Progenitor cell of endocrine pancreas (in vitro differentiated cells): ENCODE results near the gene STRN. TPM values are rescaled to one million over a fixed set of nuclear protein-coding genes. Genes with fewer than 3 reads are reported as not detected.

Source experiments
- DNase-seq: peaks from one replicate; pipeline ENCODE4 v3.0.0; 2021; ENCODE audit warnings: low spot score; ENCODE audit not compliant: unreplicated experiment
- H3K27ac Mint-ChIP-seq: 2 replicates; pipeline ENCODE4 v1.8.0; 2021; ENCODE audit warnings: mild to moderate bottlenecking, moderate library complexity, mixed read lengths
- H3K27me3 Mint-ChIP-seq: 2 replicates; pipeline ENCODE4 v1.8.0; 2021; ENCODE audit warnings: mixed read lengths
- H3K36me3 Mint-ChIP-seq: 2 replicates; pipeline ENCODE4 v1.8.0; 2022; ENCODE audit warnings: mixed read lengths; ENCODE audit not compliant: insufficient read depth
- H3K4me1 Mint-ChIP-seq: 2 replicates; pipeline ENCODE4 v1.8.0; 2021; ENCODE audit warnings: low read depth, mixed read lengths
- H3K4me3 Mint-ChIP-seq: 2 replicates; pipeline ENCODE4 v1.8.0; 2021; ENCODE audit warnings: low read depth, mild to moderate bottlenecking, moderate library complexity, mixed read lengths
- H3K9me3 Mint-ChIP-seq: 2 replicates; pipeline ENCODE4 v1.8.0; 2021; ENCODE audit warnings: low read depth, mixed read lengths
- CTCF ChIP-seq: fragments of 200-600 bp; sonication (generic); IDR thresholded peaks from one replicate; pipeline ENCODE4 v1.5.0; 2021; ENCODE audit warnings: antibody characterized with exemption, mild to moderate bottlenecking; ENCODE audit not compliant: unreplicated experiment
- total RNA-seq: library from RNA; stranded (reverse); gene quantifications from 2 replicates; pipeline ENCODE4 v1.2.1, GENCODE V29; 2021

The STRN gene
- total RNA-seq, 1 donor from 2014 or later: 19.9 TPM

DNA sequence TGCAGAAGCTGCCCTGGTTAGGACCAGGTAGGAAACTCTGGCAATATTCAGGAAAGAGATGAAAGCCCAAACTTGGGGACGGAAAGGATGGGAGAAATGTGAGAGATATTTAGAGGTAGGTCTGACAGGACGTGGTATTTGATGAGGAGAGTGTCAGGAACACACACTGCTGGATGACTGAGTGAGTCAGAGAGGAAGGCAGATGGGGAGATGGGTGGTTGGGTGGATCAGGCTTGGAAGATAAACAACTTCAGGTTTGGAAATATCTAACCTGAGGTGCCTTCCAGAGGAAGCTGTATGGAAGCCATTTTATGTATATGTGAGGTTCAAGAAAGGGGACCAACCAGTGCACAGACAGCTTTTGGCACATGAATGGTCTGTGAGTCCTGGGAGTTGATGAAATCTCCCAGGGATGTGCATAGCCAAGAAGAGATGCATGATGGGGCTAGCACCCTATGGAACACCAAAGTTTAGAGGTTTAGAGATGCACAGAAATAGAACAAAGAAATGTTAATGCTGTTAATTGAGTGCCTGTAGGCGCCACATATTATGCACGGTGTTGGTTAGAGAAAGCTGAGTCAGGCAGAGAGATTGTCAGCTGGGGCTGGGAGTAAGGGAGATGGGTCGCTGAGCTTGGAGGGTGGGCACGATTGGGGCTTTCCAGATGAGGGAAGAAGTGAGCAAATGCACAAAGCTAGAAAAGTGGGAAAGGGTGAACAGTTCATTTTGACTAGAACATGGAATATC is 168.8 kb downstream of the STRN start:
- Mint-ChIP-seq H3K4me1 (no peaks in the 10 kb centered on the region), H3K27me3 (peaks cover 6% of the 10 kb centered on the region), H3K27ac (no peak overlapping the region), H3K4me3 (no peak overlapping the region), H3K36me3 (no peaks in the 10 kb centered on the region), H3K9me3 (no peaks in the 10 kb centered on the region)
- no peak for TF ChIP-seq CTCF
- DNase-seq: no peak

Other genes starting within 250 kb of the STRN start
- 22.0 and 22.2 TPM in 2 replicates for gene HEATR5B, start 117.8 kb upstream of the STRN start, total RNA-seq
- gene GPATCH11, start 118.0 kb upstream of the STRN start, total RNA-seq: 4.3 and 4.4 TPM in 2 replicates
- 34.7 and 36.5 TPM in 2 replicates for gene EIF2AK2, start 190.4 kb upstream of the STRN start, total RNA-seq
- gene SULT6B1, start 222.1 kb upstream of the STRN start, total RNA-seq: not detected in 2 replicates
- gene CEBPZOS, start 230.0 kb upstream of the STRN start, total RNA-seq: 0.84 and 1.0 TPM in 2 replicates